HG03060 (cell line): ENCODE data around the gene PRR33.

Experiments used
- ATAC-seq: cut with Tn5 transposase; IDR thresholded peaks from one replicate; pipeline ENCODE4 v1.9.1; 2021; ENCODE audit warnings: low read depth, moderate number of reproducible peaks; ENCODE audit not compliant: unreplicated experiment

PRR33 gene

DNA sequence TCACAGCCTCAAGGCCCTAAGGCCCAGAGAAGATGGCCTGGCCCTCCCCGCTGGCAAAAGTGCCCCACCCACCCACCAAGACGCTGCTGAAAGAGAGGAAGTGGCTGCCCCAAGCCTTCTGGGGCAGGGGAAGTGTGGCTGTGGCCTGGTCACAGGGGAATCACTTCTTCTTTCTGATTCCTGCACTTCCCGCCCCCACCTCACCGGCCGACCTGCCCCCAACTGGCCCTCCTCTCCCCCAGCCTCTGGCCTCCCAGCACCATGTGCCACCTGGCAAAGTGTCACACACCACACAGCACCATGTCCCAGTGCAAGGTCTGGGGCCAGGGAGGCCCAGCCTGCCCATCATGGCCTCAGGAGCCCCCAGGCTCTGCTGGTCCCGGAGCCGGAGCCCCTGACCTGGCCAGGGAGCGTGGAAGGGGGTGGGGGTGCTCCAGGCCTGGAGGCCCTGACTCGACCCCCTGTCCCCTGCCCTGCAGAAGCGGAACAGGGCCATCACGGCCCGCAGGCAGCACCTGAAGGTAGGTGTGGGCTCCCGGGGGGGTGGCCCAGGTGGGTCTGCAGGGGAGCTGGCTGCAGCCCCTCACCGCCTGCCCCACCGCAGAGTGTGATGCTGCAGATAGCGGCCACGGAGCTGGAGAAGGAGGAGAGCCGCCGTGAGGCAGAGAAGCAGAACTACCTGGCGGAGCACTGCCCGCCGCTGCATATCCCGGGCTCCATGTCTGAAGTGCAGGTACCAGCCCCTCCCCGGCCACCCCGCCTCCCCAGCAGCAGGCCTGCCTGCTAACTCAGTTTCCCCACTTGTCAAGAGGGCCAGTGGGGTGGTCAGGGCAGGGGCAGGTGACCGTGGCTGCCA is 51.5 kb downstream of the PRR33 start:
- ATAC-seq: no peak

- ATAC-seq: no peak
These were observed 52.3 kb downstream of the PRR33 start for GRCh38 chr11:1839204-1839923.

DNA sequence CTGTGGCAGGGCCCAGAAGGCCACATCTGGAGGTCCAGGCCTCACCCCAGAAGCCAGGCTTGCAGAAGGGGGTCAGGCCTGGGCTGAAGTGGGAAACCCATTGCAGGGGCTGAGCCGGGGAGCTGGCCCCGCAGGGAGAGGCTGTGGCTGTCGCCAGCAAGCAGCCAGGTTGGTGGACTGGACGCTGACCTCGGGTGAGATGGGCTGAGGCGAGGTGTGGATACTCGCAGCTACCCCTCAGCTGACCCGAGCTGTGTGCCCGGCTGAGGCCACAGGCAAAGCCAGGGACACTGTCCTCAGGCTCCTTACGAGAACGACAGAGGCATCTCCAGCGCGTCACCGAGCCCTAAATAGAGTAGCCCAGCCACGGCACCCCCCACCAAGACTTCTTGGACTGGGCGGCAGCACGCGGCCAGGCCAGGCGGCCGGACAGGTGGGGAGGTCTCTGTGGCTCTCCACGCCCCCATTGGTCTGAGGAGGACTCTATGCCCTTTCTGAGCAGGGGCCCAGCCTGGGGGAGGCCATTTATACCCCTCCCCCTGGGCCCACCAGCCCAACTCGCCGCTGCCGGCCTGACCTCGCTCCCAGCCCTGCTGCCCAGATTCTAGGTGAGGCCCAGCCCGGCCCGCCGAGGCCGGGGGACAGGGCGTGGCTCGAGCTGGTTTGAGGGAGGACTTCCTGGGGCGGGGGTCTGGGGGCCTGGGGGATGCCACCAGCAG is 53.1 kb downstream of the PRR33 start, which contains the start of gene TNNI2:
TSS of gene TNNI2 (plus strand) at position 556 of the 719 bp plus-strand sequence. CDS start 716 bp downstream, outside the sequence.
- ATAC-seq: no peak
